OCI-LY7 (cell line): ENCODE measurements around the gene KIF21B. TPM values are rescaled to one million over a fixed set of nuclear protein-coding genes. Genes with fewer than 3 reads are reported as not detected.

Experiments
- BruUV-seq: library from RNA; stranded (reverse); fragments of 400-500 nt; replicated peaks from 2 replicates; lab custom pipeline; 2021; lab: Mats Ljungman, UMichigan
- CTCF ChIA-PET: fragments of 300-600 bp; sonication (Branson Sonifier 250); formaldehyde crosslinking; loops from one replicate; lab custom pipeline; 2022; ENCODE audit warnings: antibody characterized with exemption; ENCODE audit not compliant: unreplicated experiment; lab: Charles Lee
- POLR2A ChIA-PET: fragments of 300-600 bp; sonication (Branson Sonifier 250); formaldehyde crosslinking; loops from one replicate; lab custom pipeline; 2022; ENCODE audit warnings: antibody characterized with exemption; lab: Charles Lee
- DNase-seq: peaks from one replicate; pipeline ENCODE4 v3.0.0-alpha.2; 2015; ENCODE audit warnings: low spot score
- H2AFZ ChIP-seq: fragments of 200-600 bp; sonication (generic), shearing (Covaris generic); 2 replicates; pipeline ENCODE4 v1.6.1; 2014; ENCODE audit warnings: mild to moderate bottlenecking, antibody characterized with exemption, low read length, moderate library complexity
- H3K27ac ChIP-seq: fragments of 200-600 bp; sonication (generic); 2 replicates; pipeline ENCODE4 v1.5.1; 2014; ENCODE audit warnings: mixed run types, low read depth, mild to moderate bottlenecking, moderate library complexity, low read length, inconsistent platforms; ENCODE audit not compliant: poor library complexity, severe bottlenecking
- H3K36me3 ChIP-seq: fragments of 200-600 bp; sonication (generic); 2 replicates; pipeline ENCODE4 v1.6.1; 2014; ENCODE audit warnings: mild to moderate bottlenecking, antibody characterized with exemption, low read length, moderate library complexity, mixed read lengths; ENCODE audit not compliant: insufficient read depth
- H3K4me1 ChIP-seq: fragments of 200-600 bp; sonication (generic); 2 replicates; pipeline ENCODE4 v1.5.1; 2014; ENCODE audit warnings: mild to moderate bottlenecking, low read length; ENCODE audit not compliant: insufficient read depth, poor library complexity, severe bottlenecking
- H3K4me2 ChIP-seq: fragments of 200-600 bp; sonication (generic); 2 replicates; pipeline ENCODE4 v1.6.1; 2014; ENCODE audit warnings: mild to moderate bottlenecking, low read length
- H3K4me3 ChIP-seq: fragments of 200-600 bp; sonication (generic); 2 replicates; pipeline ENCODE4 v1.5.1; 2014; ENCODE audit warnings: mild to moderate bottlenecking, low read depth, low read length; ENCODE audit not compliant: poor library complexity, severe bottlenecking
- H3K79me2 ChIP-seq: fragments of 200-600 bp; sonication (generic); 2 replicates; pipeline ENCODE4 v1.6.1; 2016; ENCODE audit warnings: low read depth, mild to moderate bottlenecking, low read length, moderate library complexity, mixed read lengths; ENCODE audit not compliant: insufficient read depth
- H3K9me2 ChIP-seq: fragments of 200-600 bp; sonication (generic); 2 replicates; pipeline ENCODE4 v1.6.1; 2016; ENCODE audit warnings: mild to moderate bottlenecking, low read length, mixed read lengths; ENCODE audit not compliant: insufficient read depth
- H3K9me3 ChIP-seq: fragments of 200-600 bp; sonication (generic); 2 replicates; pipeline ENCODE4 v1.6.1; 2014; ENCODE audit warnings: mild to moderate bottlenecking, mixed run types, low read length, mixed read lengths
- H4K20me1 ChIP-seq: fragments of 200-600 bp; sonication (generic); 2 replicates; pipeline ENCODE4 v1.6.1; 2014; ENCODE audit warnings: mild to moderate bottlenecking, antibody characterized with exemption, low read length, moderate library complexity, mixed read lengths; ENCODE audit not compliant: insufficient read depth
- EZH2phosphoT487 ChIP-seq: fragments of 200-600 bp; sonication (generic); IDR thresholded peaks from 2 replicates; pipeline ENCODE4 v1.6.1; 2018; ENCODE audit warnings: low read depth, borderline replicate concordance, mild to moderate bottlenecking, mixed run types, antibody characterized with exemption, low read length, moderate library complexity, mixed read lengths
- intact Hi-C: fragments of 100-400 bp; cut with micrococcal nuclease; formaldehyde crosslinking; loops from one replicate; pipeline ENCODE4 v1.10.0; 2022; ENCODE audit not compliant: unreplicated experiment
- total RNA-seq, 2 experiments: library from RNA; depleted of rRNA in 1 of 2; stranded (reverse); fragments of >200 nt in 1 of 2; shearing (Covaris generic) in 1 of 2; gene quantifications; 2 replicates each; pipeline ENCODE4 v1.2.3, GENCODE V29; 2014 to 2022
- TF ChIP-seq, protein P1 (sequence below): fragments of 200-600 bp; sonication (generic); conservative IDR thresholded peaks from 2 replicates; pipeline ENCODE4 v1.5.1; 2014; ENCODE audit warnings: mild to moderate bottlenecking, antibody characterized with exemption, low read length, moderate library complexity, mixed read lengths

Gene KIF21B
- total RNA-seq, 2 experiments from 2014 or later, result 30.5 to 65.7 TPM

DNA sequence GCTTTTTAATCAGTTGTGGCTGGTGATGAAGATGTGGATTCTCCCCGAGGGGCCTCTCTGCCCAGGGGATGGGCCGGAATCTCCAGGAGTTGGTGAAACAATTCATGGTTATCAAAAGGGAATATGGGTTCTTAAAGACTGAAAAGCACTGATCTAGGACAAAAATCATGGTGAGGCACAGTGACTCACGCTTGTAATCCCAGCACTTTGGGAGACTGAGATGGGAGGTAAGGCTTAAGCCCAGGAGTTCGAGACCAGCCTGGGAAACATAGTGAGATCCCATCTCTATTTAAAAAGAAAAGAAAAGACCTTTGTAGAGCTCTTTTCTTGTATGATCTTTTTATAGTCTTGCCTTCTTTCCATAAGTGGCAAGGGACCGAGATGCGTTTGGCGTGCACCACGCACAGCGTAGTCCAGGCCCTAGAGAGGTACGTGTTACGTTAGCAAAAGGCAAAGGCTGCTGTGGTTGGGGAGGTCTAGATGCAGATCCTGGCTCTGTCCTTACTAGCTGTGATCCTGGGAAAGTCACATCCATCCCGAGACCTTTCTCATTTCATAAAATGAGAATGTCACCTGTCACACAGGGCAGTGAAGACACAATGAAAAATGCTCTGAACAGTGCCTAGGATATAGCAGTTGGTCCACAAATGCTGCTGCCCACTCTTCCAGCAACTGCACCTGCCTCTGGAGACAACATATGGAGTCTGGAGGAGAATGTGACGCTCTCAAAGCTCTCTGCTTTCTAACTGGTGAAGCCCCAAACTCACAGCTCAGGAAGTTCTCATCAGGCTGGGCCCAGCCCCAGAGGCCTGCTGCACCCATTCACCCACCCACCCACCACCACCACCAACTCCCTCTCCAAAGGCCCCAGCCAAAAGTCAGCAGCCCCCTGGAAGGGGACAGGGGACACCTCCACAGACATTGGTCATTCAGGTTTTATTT lies 54.8 kb downstream of the KIF21B start:
- H3K9me2 ChIP-seq, result no peaks in the 10 kb centered on the region
- H3K4me1 ChIP-seq, result no peaks in the 10 kb centered on the region
- H3K36me3 ChIP-seq, result peaks cover 10% of the 10 kb centered on the region; the same call in 1 of the 2 replicates
- intact Hi-C loops, result no loop called here
- POLR2A ChIA-PET, result interaction anchor here (0.6 kb wide), 1 partner anchor 141 kb away, joined by 5 read pairs; no protein-coding TSS in a partner anchor
- DNase-seq, result no peak
- no peak overlapping the region for H3K27ac ChIP-seq
- no peak overlapping the region for H3K4me2 ChIP-seq
- H2AFZ ChIP-seq, result no peak overlapping the region
- H3K79me2 ChIP-seq, result no peaks in the 10 kb centered on the region
- H4K20me1 ChIP-seq, result no peaks in the 10 kb centered on the region
- CTCF ChIA-PET, result no interaction called here
- no peaks in the 10 kb centered on the region for H3K9me3 ChIP-seq
- no TSS peak for BruUV-seq
- no peak overlapping the region for H3K4me3 ChIP-seq
- TF ChIP-seq EZH2phosphoT487, result no peak
- TF ChIP-seq, protein P1, sequence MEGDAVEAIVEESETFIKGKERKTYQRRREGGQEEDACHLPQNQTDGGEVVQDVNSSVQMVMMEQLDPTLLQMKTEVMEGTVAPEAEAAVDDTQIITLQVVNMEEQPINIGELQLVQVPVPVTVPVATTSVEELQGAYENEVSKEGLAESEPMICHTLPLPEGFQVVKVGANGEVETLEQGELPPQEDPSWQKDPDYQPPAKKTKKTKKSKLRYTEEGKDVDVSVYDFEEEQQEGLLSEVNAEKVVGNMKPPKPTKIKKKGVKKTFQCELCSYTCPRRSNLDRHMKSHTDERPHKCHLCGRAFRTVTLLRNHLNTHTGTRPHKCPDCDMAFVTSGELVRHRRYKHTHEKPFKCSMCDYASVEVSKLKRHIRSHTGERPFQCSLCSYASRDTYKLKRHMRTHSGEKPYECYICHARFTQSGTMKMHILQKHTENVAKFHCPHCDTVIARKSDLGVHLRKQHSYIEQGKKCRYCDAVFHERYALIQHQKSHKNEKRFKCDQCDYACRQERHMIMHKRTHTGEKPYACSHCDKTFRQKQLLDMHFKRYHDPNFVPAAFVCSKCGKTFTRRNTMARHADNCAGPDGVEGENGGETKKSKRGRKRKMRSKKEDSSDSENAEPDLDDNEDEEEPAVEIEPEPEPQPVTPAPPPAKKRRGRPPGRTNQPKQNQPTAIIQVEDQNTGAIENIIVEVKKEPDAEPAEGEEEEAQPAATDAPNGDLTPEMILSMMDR, result no peak

DNA sequence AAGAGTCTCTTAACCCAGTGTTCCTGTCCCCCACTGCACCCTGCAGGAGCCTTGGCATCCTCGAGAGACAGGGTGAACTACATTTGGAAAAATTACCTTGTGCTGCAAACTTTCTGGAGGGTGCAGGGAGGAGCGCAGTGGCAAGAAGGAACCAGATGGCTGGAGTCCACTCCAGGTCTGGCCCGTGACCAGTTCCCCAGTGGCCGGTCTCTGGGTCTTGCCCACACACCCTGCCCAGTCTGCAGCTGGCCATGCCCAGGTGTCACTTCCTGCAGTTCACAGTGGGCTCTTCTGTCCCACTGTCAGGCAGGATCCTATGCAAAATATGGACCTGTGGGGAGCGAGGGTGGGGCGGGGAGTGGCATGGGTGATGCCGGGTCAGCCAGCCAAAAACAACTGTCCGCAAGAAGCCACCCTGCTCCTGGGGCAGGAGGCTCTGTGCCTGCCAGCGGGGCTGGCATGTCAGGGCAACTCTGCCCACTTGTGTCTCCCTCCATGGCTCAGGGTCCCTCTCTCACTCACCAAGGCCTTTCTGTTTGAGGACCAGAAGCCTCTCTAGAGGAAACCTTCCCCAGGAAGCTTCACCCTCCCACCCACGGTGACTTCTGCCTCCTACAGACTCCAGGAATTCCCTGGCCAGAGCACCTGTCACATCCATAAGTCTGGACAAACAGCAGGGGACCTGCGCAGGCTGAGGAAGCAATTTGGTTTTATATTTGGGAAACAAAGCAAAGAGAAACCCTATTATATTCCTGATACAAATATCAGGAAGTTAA lies 55.6 kb downstream of the KIF21B start:
- Histone ChIP-seq H4K20me1 (no peaks in the 10 kb centered on the region), H3K9me2 (no peaks in the 10 kb centered on the region), H3K36me3 (peaks cover 10% of the 10 kb centered on the region; the same call in 1 of the 2 replicates), H3K4me3 (no peak overlapping the region), H2AFZ (no peak overlapping the region), H3K79me2 (no peaks in the 10 kb centered on the region), H3K9me3 (no peaks in the 10 kb centered on the region), H3K27ac (no peak overlapping the region), H3K4me2 (no peak overlapping the region), H3K4me1 (no peaks in the 10 kb centered on the region)
- ChIA-PET POLR2A (interaction anchor here (0.6 kb wide), 1 partner anchor 142 kb away, joined by 5 read pairs; no protein-coding TSS in a partner anchor), CTCF (no interaction called here)
- BruUV-seq, result no TSS peak
- TF ChIP-seq EZH2phosphoT487, result no peak
- TF ChIP-seq, protein P1, result no peak
- intact Hi-C loops, result no loop called here
- no peak for DNase-seq
